GM12878 (cell line): ENCODE results near the gene LMLN. TPM values are rescaled to one million over a fixed set of nuclear protein-coding genes. Genes with fewer than 3 reads are reported as not detected.

Source experiments
- ATAC-seq: fragments of 200-7000 bp; cut with Tn5 transposase; 3 replicates; pipeline ENCODE4 v1.9.1; 2020; ENCODE audit warnings: mild to moderate bottlenecking, moderate library complexity
- BruUV-seq: library from RNA; stranded (reverse); fragments of 400-500 nt; replicated peaks from 2 replicates; lab custom pipeline; 2021; lab: Mats Ljungman, UMichigan
- CTCF ChIA-PET: fragments of 300-600 bp; sonication (Branson Sonifier 250); formaldehyde crosslinking; extraction: SDS; loops from one replicate; lab custom pipeline; 2021; ENCODE audit warnings: inconsistent platforms; lab: Yijun Ruan, JAX
- POLR2A ChIA-PET: fragments of 350-600 bp; formaldehyde crosslinking; extraction: SDS; loops from one replicate; lab custom pipeline; 2021; ENCODE audit warnings: inconsistent platforms; lab: Charles Lee
- RAD21 ChIA-PET: fragments of 300-600 bp; sonication (Branson Sonifier 250); formaldehyde crosslinking; loops from one replicate; lab custom pipeline; 2023; ENCODE audit warnings: antibody characterized with exemption; ENCODE audit not compliant: unreplicated experiment; lab: Charles Lee
- SMC1A ChIA-PET: fragments of 300-600 bp; sonication (Branson Sonifier 250); formaldehyde crosslinking; loops from one replicate; lab custom pipeline; 2023; ENCODE audit not compliant: unreplicated experiment, uncharacterized antibody; lab: Charles Lee
- DNase-seq: peaks from one replicate; pipeline ENCODE4 v3.0.0-alpha.2; 2011; ENCODE audit warnings: low read depth, low spot score
- FAIRE-seq: peaks from 3 replicates; lab custom pipeline; 2011; peaks lifted over from hg19 to GRCh38; lab: Jason Lieb, UNC
- H2AFZ ChIP-seq: 2 replicates; pipeline ENCODE4 v1.6.0; 2011; ENCODE audit warnings: low read depth, low read length, control low read depth; ENCODE audit not compliant: control insufficient read depth
- H3K27ac ChIP-seq: 2 replicates; pipeline ENCODE4 v1.5.1; 2011; ENCODE audit warnings: control low read depth; ENCODE audit not compliant: control insufficient read depth, insufficient read depth
- H3K27me3 ChIP-seq, 2 experiments: replicated peaks in 1 of 2; 2 replicates each; pipeline versions ENCODE4 v1.6.0 to v1.6.1; 2011; ENCODE audit warnings: low read length in 1 of 2; ENCODE audit not compliant: control insufficient read depth in 2 of 2, insufficient read depth in 2 of 2
- H3K36me3 ChIP-seq, 2 experiments: 2 replicates each; pipeline ENCODE4 v1.5.1; 2011; ENCODE audit warnings: low read length in 1 of 2; ENCODE audit not compliant: control insufficient read depth in 2 of 2, insufficient read depth in 2 of 2
- H3K4me1 ChIP-seq: 2 replicates; pipeline ENCODE4 v1.6.1; 2011; ENCODE audit warnings: mild to moderate bottlenecking, low read length, moderate library complexity, mixed read lengths; ENCODE audit not compliant: control insufficient read depth, insufficient read depth
- H3K4me2 ChIP-seq: 2 replicates; pipeline ENCODE4 v1.6.0; 2011; ENCODE audit warnings: control low read depth; ENCODE audit not compliant: control insufficient read depth, insufficient read depth
- H3K4me3 ChIP-seq: fragments of 200-600 bp; sonication (generic); 2 replicates; pipeline ENCODE4 v1.5.1; 2016
- H3K79me2 ChIP-seq: 2 replicates; pipeline ENCODE4 v1.6.0; 2011; ENCODE audit warnings: low read length; ENCODE audit not compliant: control insufficient read depth, insufficient read depth
- H3K9ac ChIP-seq: 2 replicates; pipeline ENCODE4 v1.8.0; 2011; ENCODE audit warnings: low read length, control low read depth, mixed read lengths; ENCODE audit not compliant: control insufficient read depth, insufficient read depth
- H3K9me3 ChIP-seq: replicated peaks from 3 replicates; pipeline ENCODE4 v1.5.1; 2011; ENCODE audit warnings: mild to moderate bottlenecking, low read length; ENCODE audit not compliant: control insufficient read depth, insufficient read depth
- H4K20me1 ChIP-seq: 2 replicates; pipeline ENCODE4 v1.6.0; 2011; ENCODE audit not compliant: control insufficient read depth, insufficient read depth
- IRF3 ChIP-seq: fragments of 450-650 bp; IDR thresholded peaks from 2 replicates; pipeline ENCODE4 v1.6.1; 2014; ENCODE audit warnings: mild to moderate bottlenecking
- MYC ChIP-seq: IDR thresholded peaks from 2 replicates; pipeline ENCODE4 v1.6.1; 2011; ENCODE audit warnings: mild to moderate bottlenecking, low read length, moderate library complexity, inconsistent platforms; ENCODE audit not compliant: insufficient read depth, insufficient replicate concordance, insufficient read length, severe bottlenecking
- POLR2A ChIP-seq: IDR thresholded peaks from 2 replicates; pipeline ENCODE4 v1.6.1; 2011; ENCODE audit warnings: low read depth, mild to moderate bottlenecking, low read length
- RB1 ChIP-seq: fragments of 450-650 bp; formaldehyde crosslinking; IDR thresholded peaks from 2 replicates; pipeline ENCODE4 v1.6.1; 2017; ENCODE audit warnings: mild to moderate bottlenecking, borderline replicate concordance
- SMC3 ChIP-seq: IDR thresholded peaks from 2 replicates; pipeline ENCODE4 v1.6.1; 2011; ENCODE audit warnings: low read length, improper control_type of control experiment, borderline replicate concordance
- ZNF207 ChIP-seq: fragments of 450-650 bp; IDR thresholded peaks from 2 replicates; pipeline ENCODE4 v1.6.1; 2014; ENCODE audit warnings: antibody characterized with exemption, mild to moderate bottlenecking, borderline replicate concordance
- in situ Hi-C: fragments of 300-500 bp; cut with MboI; formaldehyde crosslinking; loops from 9 replicates; pipeline ENCODE4 v1.14.3; 2018; ENCODE audit warnings: mixed read lengths
- intact Hi-C: fragments of 100-400 bp; cut with micrococcal nuclease; formaldehyde crosslinking; loops from one replicate; pipeline ENCODE4 v1.14.2; 2022; ENCODE audit not compliant: unreplicated experiment
- polyA plus RNA-seq, 11 experiments: library from polyadenylated mRNA; depleted of rRNA in 4 of 11; unstranded in 6 of 11; stranded (reverse) in 5 of 11; fragments of >200 nt; fragmentation: Nextera tagmentation in 4 of 11; fragmentation: Illumina TruSeq in 1 of 11; extraction: Ambion mirVana in 4 of 11; extraction: Trizol in 1 of 11; gene quantifications; 1 replicate in 1 of 11; 2 replicates in 10 of 11; pipeline versions ENCODE4 v1.2.1 to v1.2.3, GENCODE V29; 2011 to 2016; ENCODE audit warnings: inconsistent platforms in 2 of 11, missing spikeins in 2 of 11, low read depth in 1 of 11
- total RNA-seq, 4 experiments: library from RNA; depleted of rRNA in 3 of 4; stranded (reverse); fragments of >200 nt in 3 of 4; fragmentation: Illumina TruSeq in 1 of 4; extraction: Trizol in 1 of 4; gene quantifications; 2 replicates each; pipeline versions ENCODE4 v1.2.1 to v1.2.3, GENCODE V29; 2013 to 2021
- TF ChIP-seq, protein P1 (sequence below): fragments of 450-650 bp; IDR thresholded peaks from 2 replicates; pipeline ENCODE4 v1.6.1; 2017; ENCODE audit warnings: mild to moderate bottlenecking, moderate library complexity
- TF ChIP-seq, protein P2 (sequence below): fragments of 450-650 bp; IDR thresholded peaks from 2 replicates; pipeline ENCODE4 v1.6.1; 2017; ENCODE audit warnings: mild to moderate bottlenecking, low read depth, inconsistent platforms; ENCODE audit not compliant: poor library complexity, severe bottlenecking
- TF ChIP-seq, protein P3 (sequence below): IDR thresholded peaks from 2 replicates; pipeline ENCODE4 v1.6.1; 2012; ENCODE audit warnings: low read depth, low read length, improper control_type of control experiment
- TF ChIP-seq, protein P4 (sequence below): fragments of 450-650 bp; IDR thresholded peaks from 2 replicates; pipeline ENCODE4 v1.6.1; 2017; ENCODE audit warnings: antibody characterized with exemption, mild to moderate bottlenecking, moderate library complexity

LMLN gene
- total and polyA plus RNA-seq, 10 of the 15 experiments (the other 5 are each of a cell fraction or from before 2014, with no cell fraction given), result 0.02 to 1.7 (median 0.81) TPM

DNA sequence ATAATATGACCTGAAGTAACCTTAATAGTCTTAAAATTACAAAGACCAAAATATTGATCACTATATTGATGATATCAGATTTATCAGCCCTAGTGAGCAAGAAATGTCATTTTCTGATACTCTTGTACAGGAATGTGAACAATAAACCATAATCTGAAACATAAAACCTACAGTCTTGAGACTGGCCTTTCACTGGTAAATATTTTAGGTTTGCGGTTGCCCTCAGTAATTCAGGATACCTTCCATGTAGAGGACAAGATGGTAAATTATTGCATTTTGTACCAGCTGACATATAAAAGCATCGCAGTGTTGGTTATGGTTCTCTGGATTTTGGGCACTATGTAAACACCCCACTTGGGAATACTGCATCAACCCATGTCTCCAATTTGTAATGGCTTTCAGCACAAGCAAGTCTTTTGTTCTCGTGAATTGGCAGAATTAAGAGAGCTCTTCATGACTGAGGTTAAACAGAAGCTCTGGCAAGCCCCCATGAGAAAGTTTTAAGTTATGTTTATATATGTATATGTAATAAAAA lies 128.5 kb downstream of the LMLN start (continued):
- TF ChIP-seq, protein P1, sequence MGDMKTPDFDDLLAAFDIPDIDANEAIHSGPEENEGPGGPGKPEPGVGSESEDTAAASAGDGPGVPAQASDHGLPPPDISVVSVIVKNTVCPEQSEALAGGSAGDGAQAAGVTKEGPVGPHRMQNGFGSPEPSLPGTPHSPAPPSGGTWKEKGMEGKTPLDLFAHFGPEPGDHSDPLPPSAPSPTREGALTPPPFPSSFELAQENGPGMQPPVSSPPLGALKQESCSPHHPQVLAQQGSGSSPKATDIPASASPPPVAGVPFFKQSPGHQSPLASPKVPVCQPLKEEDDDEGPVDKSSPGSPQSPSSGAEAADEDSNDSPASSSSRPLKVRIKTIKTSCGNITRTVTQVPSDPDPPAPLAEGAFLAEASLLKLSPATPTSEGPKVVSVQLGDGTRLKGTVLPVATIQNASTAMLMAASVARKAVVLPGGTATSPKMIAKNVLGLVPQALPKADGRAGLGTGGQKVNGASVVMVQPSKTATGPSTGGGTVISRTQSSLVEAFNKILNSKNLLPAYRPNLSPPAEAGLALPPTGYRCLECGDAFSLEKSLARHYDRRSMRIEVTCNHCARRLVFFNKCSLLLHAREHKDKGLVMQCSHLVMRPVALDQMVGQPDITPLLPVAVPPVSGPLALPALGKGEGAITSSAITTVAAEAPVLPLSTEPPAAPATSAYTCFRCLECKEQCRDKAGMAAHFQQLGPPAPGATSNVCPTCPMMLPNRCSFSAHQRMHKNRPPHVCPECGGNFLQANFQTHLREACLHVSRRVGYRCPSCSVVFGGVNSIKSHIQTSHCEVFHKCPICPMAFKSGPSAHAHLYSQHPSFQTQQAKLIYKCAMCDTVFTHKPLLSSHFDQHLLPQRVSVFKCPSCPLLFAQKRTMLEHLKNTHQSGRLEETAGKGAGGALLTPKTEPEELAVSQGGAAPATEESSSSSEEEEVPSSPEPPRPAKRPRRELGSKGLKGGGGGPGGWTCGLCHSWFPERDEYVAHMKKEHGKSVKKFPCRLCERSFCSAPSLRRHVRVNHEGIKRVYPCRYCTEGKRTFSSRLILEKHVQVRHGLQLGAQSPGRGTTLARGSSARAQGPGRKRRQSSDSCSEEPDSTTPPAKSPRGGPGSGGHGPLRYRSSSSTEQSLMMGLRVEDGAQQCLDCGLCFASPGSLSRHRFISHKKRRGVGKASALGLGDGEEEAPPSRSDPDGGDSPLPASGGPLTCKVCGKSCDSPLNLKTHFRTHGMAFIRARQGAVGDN, result no peak

- no TSS peak for BruUV-seq
- H4K20me1 ChIP-seq, result no peaks in the 10 kb centered on the region
- no peak for ATAC-seq
- H3K36me3 ChIP-seq, result no peaks in the 10 kb centered on the region
- POLR2A ChIA-PET, result no interaction called here
- H2AFZ ChIP-seq, result no peak overlapping the region
- CTCF ChIA-PET, result interaction anchor here (1.1 kb wide), 1 partner anchor 21 kb away, joined by 3 read pairs; no protein-coding TSS in a partner anchor
- H3K4me1 ChIP-seq, result no peaks in the 10 kb centered on the region
- in situ Hi-C loops, result no loop called here
- intact Hi-C loops, result no loop called here
- RAD21 ChIA-PET, result no interaction called here
- H3K79me2 ChIP-seq, result no peaks in the 10 kb centered on the region
- H3K9ac ChIP-seq, result no peak overlapping the region
- no peak overlapping the region for H3K4me2 ChIP-seq
- SMC1A ChIA-PET, result interaction anchor here (1.7 kb wide), 1 partner anchor 185 kb away, joined by 3 read pairs; no protein-coding TSS in a partner anchor
- DNase-seq, result no peak
- H3K27me3 ChIP-seq, result peaks cover 0 to 3% of the 10 kb centered on the region in 2 experiments; a peak in 3 of 4 replicates
- H3K27ac ChIP-seq, result no peak overlapping the region
- no peak for FAIRE-seq
- H3K4me3 ChIP-seq, result no peak overlapping the region
- no peaks in the 10 kb centered on the region; the same call in 1 of the 3 replicates for H3K9me3 ChIP-seq
- no peak for TF ChIP-seq RB1
- TF ChIP-seq MYC, result no peak
- TF ChIP-seq SMC3, result no peak
- TF ChIP-seq, protein P2, sequence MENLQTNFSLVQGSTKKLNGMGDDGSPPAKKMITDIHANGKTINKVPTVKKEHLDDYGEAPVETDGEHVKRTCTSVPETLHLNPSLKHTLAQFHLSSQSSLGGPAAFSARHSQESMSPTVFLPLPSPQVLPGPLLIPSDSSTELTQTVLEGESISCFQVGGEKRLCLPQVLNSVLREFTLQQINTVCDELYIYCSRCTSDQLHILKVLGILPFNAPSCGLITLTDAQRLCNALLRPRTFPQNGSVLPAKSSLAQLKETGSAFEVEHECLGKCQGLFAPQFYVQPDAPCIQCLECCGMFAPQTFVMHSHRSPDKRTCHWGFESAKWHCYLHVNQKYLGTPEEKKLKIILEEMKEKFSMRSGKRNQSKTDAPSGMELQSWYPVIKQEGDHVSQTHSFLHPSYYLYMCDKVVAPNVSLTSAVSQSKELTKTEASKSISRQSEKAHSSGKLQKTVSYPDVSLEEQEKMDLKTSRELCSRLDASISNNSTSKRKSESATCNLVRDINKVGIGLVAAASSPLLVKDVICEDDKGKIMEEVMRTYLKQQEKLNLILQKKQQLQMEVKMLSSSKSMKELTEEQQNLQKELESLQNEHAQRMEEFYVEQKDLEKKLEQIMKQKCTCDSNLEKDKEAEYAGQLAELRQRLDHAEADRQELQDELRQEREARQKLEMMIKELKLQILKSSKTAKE, result no peak
- no peak for TF ChIP-seq IRF3
- no peak for TF ChIP-seq POLR2A
- TF ChIP-seq, protein P3, sequence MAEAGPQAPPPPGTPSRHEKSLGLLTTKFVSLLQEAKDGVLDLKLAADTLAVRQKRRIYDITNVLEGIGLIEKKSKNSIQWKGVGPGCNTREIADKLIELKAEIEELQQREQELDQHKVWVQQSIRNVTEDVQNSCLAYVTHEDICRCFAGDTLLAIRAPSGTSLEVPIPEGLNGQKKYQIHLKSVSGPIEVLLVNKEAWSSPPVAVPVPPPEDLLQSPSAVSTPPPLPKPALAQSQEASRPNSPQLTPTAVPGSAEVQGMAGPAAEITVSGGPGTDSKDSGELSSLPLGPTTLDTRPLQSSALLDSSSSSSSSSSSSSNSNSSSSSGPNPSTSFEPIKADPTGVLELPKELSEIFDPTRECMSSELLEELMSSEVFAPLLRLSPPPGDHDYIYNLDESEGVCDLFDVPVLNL, result no peak
- no peak for TF ChIP-seq ZNF207
- TF ChIP-seq, protein P4, sequence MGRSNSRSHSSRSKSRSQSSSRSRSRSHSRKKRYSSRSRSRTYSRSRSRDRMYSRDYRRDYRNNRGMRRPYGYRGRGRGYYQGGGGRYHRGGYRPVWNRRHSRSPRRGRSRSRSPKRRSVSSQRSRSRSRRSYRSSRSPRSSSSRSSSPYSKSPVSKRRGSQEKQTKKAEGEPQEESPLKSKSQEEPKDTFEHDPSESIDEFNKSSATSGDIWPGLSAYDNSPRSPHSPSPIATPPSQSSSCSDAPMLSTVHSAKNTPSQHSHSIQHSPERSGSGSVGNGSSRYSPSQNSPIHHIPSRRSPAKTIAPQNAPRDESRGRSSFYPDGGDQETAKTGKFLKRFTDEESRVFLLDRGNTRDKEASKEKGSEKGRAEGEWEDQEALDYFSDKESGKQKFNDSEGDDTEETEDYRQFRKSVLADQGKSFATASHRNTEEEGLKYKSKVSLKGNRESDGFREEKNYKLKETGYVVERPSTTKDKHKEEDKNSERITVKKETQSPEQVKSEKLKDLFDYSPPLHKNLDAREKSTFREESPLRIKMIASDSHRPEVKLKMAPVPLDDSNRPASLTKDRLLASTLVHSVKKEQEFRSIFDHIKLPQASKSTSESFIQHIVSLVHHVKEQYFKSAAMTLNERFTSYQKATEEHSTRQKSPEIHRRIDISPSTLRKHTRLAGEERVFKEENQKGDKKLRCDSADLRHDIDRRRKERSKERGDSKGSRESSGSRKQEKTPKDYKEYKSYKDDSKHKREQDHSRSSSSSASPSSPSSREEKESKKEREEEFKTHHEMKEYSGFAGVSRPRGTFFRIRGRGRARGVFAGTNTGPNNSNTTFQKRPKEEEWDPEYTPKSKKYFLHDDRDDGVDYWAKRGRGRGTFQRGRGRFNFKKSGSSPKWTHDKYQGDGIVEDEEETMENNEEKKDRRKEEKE, result no peak
Measured at GRCh38 chr3:198090795-198091332, 130.8 kb downstream of the LMLN start.
